IMR-90 (cell line): ENCODE data around the gene PADI1.

ENCODE experiments used
- CEBPB ChIP-seq: IDR thresholded peaks from 2 replicates; pipeline ENCODE4 v1.6.1; 2012; ENCODE audit warnings: low read depth, low read length, improper control_type of control experiment
- FOS ChIP-seq: fragments of 150-350 bp; IDR thresholded peaks from 2 replicates; pipeline ENCODE4 v1.6.1; 2016; ENCODE audit warnings: low read depth, low read length
- NFE2L2 ChIP-seq: fragments of 150-350 bp; IDR thresholded peaks from 2 replicates; pipeline ENCODE4 v1.6.1; 2016; ENCODE audit warnings: low read depth, mild to moderate bottlenecking, low read length
- POLR2A ChIP-seq: IDR thresholded peaks from 2 replicates; pipeline ENCODE4 v1.6.1; 2012; ENCODE audit warnings: mild to moderate bottlenecking, low read depth, low read length
- TF ChIP-seq, protein P1 (sequence below): conservative IDR thresholded peaks from 2 replicates; pipeline ENCODE4 v1.5.1; 2012; ENCODE audit warnings: mild to moderate bottlenecking, low read depth, low read length, improper control_type of control experiment
- TF ChIP-seq, protein P2 (sequence below): fragments of 150-350 bp; IDR thresholded peaks from 2 replicates; pipeline ENCODE4 v1.6.1; 2017; ENCODE audit warnings: mild to moderate bottlenecking, antibody characterized with exemption, low read length, low read depth

DNA sequence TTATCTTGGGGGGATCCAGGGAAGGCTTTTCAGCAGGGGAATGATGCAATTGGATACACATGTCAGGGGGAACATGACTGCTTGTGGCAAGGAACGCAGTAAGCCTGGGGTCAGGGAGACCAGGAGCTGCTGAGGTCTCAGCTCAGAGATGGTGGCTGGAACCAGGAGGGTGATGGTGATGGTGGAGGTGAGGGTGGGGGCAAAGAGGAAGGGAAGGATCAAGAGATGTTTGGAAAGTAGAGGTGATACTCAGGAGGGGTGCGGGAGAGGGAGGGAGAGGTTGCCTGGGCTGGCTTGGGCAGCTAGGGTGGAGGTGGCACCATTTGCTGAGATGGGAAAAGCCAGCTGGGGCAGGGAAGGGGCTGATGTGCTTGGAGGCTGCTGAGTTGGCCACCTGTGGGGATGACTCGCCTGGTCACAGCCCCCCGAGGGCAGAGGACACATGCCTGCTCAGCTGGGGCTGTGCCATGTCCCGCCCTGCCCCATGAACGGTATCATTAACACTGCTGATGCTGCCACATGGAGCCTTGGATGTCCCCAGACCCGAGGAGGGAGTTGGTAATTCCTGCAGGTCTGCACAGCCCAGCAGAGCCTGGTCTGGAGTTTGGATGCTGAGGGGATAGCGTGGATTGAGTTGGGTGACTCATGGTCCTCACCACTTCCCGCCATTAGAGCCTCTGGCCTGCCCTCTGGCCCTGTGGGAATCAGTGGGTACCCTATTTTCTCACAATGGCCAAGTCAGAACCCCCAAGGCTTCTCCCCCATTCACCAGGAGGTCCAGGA is 6.3 kb upstream of the PADI1 start:
- TF ChIP-seq, protein P1, sequence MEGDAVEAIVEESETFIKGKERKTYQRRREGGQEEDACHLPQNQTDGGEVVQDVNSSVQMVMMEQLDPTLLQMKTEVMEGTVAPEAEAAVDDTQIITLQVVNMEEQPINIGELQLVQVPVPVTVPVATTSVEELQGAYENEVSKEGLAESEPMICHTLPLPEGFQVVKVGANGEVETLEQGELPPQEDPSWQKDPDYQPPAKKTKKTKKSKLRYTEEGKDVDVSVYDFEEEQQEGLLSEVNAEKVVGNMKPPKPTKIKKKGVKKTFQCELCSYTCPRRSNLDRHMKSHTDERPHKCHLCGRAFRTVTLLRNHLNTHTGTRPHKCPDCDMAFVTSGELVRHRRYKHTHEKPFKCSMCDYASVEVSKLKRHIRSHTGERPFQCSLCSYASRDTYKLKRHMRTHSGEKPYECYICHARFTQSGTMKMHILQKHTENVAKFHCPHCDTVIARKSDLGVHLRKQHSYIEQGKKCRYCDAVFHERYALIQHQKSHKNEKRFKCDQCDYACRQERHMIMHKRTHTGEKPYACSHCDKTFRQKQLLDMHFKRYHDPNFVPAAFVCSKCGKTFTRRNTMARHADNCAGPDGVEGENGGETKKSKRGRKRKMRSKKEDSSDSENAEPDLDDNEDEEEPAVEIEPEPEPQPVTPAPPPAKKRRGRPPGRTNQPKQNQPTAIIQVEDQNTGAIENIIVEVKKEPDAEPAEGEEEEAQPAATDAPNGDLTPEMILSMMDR, result no peak
- TF ChIP-seq POLR2A, result no peak
- no peak for TF ChIP-seq NFE2L2
- no peak for TF ChIP-seq FOS
- TF ChIP-seq, protein P2, sequence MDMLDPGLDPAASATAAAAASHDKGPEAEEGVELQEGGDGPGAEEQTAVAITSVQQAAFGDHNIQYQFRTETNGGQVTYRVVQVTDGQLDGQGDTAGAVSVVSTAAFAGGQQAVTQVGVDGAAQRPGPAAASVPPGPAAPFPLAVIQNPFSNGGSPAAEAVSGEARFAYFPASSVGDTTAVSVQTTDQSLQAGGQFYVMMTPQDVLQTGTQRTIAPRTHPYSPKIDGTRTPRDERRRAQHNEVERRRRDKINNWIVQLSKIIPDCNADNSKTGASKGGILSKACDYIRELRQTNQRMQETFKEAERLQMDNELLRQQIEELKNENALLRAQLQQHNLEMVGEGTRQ, result no peak
- TF ChIP-seq CEBPB, result no peak
